ENCODE results near the gene PTPRN2. TPM values are rescaled to one million over a fixed set of nuclear protein-coding genes. Genes with fewer than 3 reads are reported as not detected.

PTPRN2 gene
- polyA plus RNA-seq, 1 of the 3 experiments (the other 2 are of a cell fraction): 4.0 TPM

- TF ChIP-seq USF1 (IDR thresholded peaks at IDR 0.05; ENCODE audit: borderline replicate concordance, low read depth) (no peak), MEF2A (IDR thresholded peaks at IDR 0.05; ENCODE audit: borderline replicate concordance, low read depth) (no peak), FOXM1 (IDR thresholded peaks at IDR 0.05; ENCODE audit: low read depth) (no peak), RAD21 (IDR thresholded peaks at IDR 0.05; ENCODE audit: low read length) (no peak), NRF1 (IDR thresholded peaks at IDR 0.05; ENCODE audit: low read depth, low read length) (no peak), SIN3A (IDR thresholded peaks at IDR 0.05; ENCODE audit: borderline replicate concordance, low read depth, low read length) (no peak)
Observed at GRCh38 chr7:157837047-157837446, 750.6 kb downstream of the PTPRN2 start (continued).

- no peak overlapping the region for H3K27ac ChIP-seq (ENCODE audit: low read depth in 2 of 2, low read length in 1 of 2)
Observed at GRCh38 chr7:157834501-157835163, 753.0 kb downstream of the PTPRN2 start.

GRCh38 chr7:157832866-157833607, 754.6 kb downstream of the PTPRN2 start:
- ChIA-PET POLR2A (no interaction called here), CTCF (no interaction called here)
- WGBS (ENCODE audit: low lambda C conversion rate): 43% methylated on average over 33 of the region's 35 CpGs
- Histone ChIP-seq H3K79me2 (ENCODE audit: insufficient read depth) (no peaks in the 10 kb centered on the region), H3K4me1 (ENCODE audit: control insufficient read depth in 1 of 2, insufficient read depth in 2 of 2, low read depth in 1 of 2, low read length in 1 of 2) (no peaks in the 10 kb centered on the region), H3K36me3 (replicated peaks in 1 of 2; ENCODE audit: control insufficient read depth in 1 of 2, insufficient read depth in 2 of 2, low read length in 1 of 2) (no peaks in the 10 kb centered on the region), H4K20me1 (ENCODE audit: insufficient read depth) (no peaks in the 10 kb centered on the region), H3K4me2 (no peak overlapping the region), H3K9me3 (peaks cover 4% of the 10 kb centered on the region; the same call in 1 of the 2 replicates), H3K9ac (no peak overlapping the region), H2AFZ (ENCODE audit: low read depth) (no peak overlapping the region), H3F3A (replicated peaks; ENCODE audit: insufficient read depth) (no peaks in the 10 kb centered on the region), H3K9me2 (no peaks in the 10 kb centered on the region), H3K27ac (ENCODE audit: low read depth in 2 of 2, low read length in 1 of 2) (no peak overlapping the region), H3K4me3 (ENCODE audit: low read depth in 2 of 2, low read length in 1 of 2) (no peak overlapping the region), H3K27me3 (ENCODE audit: insufficient read depth) (no peaks in the 10 kb centered on the region)
- no peak for DNase-seq
- TF ChIP-seq GABPA (IDR thresholded peaks at IDR 0.05; ENCODE audit: low read depth) (no peak), EP300 (IDR thresholded peaks at IDR 0.05; ENCODE audit: borderline replicate concordance in 1 of 2, low read depth in 1 of 2, low read length in 1 of 2) (no peak), CTCF (IDR thresholded peaks at IDR 0.05) (no peak), IRF3 (IDR thresholded peaks at IDR 0.05; ENCODE audit: low read depth, low read length) (no peak), RXRA (IDR thresholded peaks at IDR 0.05; ENCODE audit: borderline replicate concordance, low read depth) (no peak), EZH2phosphoT487 (IDR thresholded peaks at IDR 0.05; ENCODE audit: borderline replicate concordance, low read depth) (no peak), ELF1 (IDR thresholded peaks at IDR 0.05) (no peak), RAD21 (IDR thresholded peaks at IDR 0.05; ENCODE audit: low read length) (no peak), USF1 (IDR thresholded peaks at IDR 0.05; ENCODE audit: borderline replicate concordance, low read depth) (no peak), SMC3 (IDR thresholded peaks at IDR 0.05; ENCODE audit: low read depth, low read length) (no peak), NRF1 (IDR thresholded peaks at IDR 0.05; ENCODE audit: low read depth, low read length) (no peak), SIN3A (IDR thresholded peaks at IDR 0.05; ENCODE audit: borderline replicate concordance, low read depth, low read length) (no peak), GATA2 (CRISPR knock-in tag; IDR thresholded peaks at IDR 0.05) (no peak), FOXM1 (IDR thresholded peaks at IDR 0.05; ENCODE audit: low read depth) (no peak), CHD2 (IDR thresholded peaks at IDR 0.05; ENCODE audit: low read length, partially characterized antibody) (no peak), NFIC (IDR thresholded peaks at IDR 0.05; ENCODE audit: borderline replicate concordance) (no peak), JUND (IDR thresholded peaks at IDR 0.05) (no peak), FOXJ3 (CRISPR knock-in tag; IDR thresholded peaks at IDR 0.05) (no peak), TCF12 (IDR thresholded peaks at IDR 0.05) (no peak)

More at GRCh38 chr7:157834501-157835163, 753.0 kb downstream of the PTPRN2 start:
- H3K9me2 ChIP-seq: no peaks in the 10 kb centered on the region
- no peaks in the 10 kb centered on the region for H4K20me1 ChIP-seq (ENCODE audit: insufficient read depth)
- no peaks in the 10 kb centered on the region for H3F3A ChIP-seq (replicated peaks; ENCODE audit: insufficient read depth)
- H3K79me2 ChIP-seq (ENCODE audit: insufficient read depth): no peaks in the 10 kb centered on the region
- no peak overlapping the region for H3K9ac ChIP-seq
- ChIA-PET POLR2A (no interaction called here), CTCF (interaction anchor here (1.0 to 1.3 kb wide), 2 partner anchors 27 to 42 kb away, joined by 3 read pairs; no protein-coding TSS in a partner anchor)
- TF ChIP-seq SIN3A (IDR thresholded peaks at IDR 0.05; ENCODE audit: borderline replicate concordance, low read depth, low read length) (no peak), MXI1 (IDR thresholded peaks at IDR 0.05; ENCODE audit: low read depth, low read length) (no peak)
- H3K4me2 ChIP-seq: no peak overlapping the region
- no peaks in the 10 kb centered on the region for H3K36me3 ChIP-seq (replicated peaks in 1 of 2; ENCODE audit: control insufficient read depth in 1 of 2, insufficient read depth in 2 of 2, low read length in 1 of 2)
- no peaks in the 10 kb centered on the region for H3K4me1 ChIP-seq (ENCODE audit: control insufficient read depth in 1 of 2, insufficient read depth in 2 of 2, low read depth in 1 of 2, low read length in 1 of 2)
- H3K4me3 ChIP-seq (ENCODE audit: low read depth in 2 of 2, low read length in 1 of 2): no peak overlapping the region
- WGBS (ENCODE audit: low lambda C conversion rate): 55% methylated on average over 20 of the region's 20 CpGs
- H2AFZ ChIP-seq (ENCODE audit: low read depth): no peak overlapping the region
- no peaks in the 10 kb centered on the region for H3K27me3 ChIP-seq (ENCODE audit: insufficient read depth)
- no peak for DNase-seq
- peaks cover 4% of the 10 kb centered on the region; the same call in 1 of the 2 replicates for H3K9me3 ChIP-seq
